A549 (cell line): Measurements from ENCODE around the gene MAML3.

Experiments
- CEBPB ChIP-seq, 2 experiments: fragments of >200 bp in 1 of 2; sonication (Bioruptor Twin) in 1 of 2; formaldehyde crosslinking in 1 of 2; IDR thresholded peaks; 2 replicates each; pipeline ENCODE4 v1.6.1; 2012 to 2016
- CHD4 ChIP-seq: fragments of 200-600 bp; sonication (generic); IDR thresholded peaks from 2 replicates; pipeline ENCODE4 v1.6.1; 2016; ENCODE audit warnings: antibody characterized with exemption, mild to moderate bottlenecking, borderline replicate concordance
- EP300 ChIP-seq, 2 experiments: fragments of >200 bp; sonication (Bioruptor Twin); formaldehyde crosslinking; IDR thresholded peaks; 2 replicates in 1 of 2; 3 replicates in 1 of 2; pipeline ENCODE4 v1.6.1; 2016 to 2017
- JUN ChIP-seq, 2 experiments: fragments of >200 bp; sonication (Bioruptor Twin); formaldehyde crosslinking; IDR thresholded peaks; 2 replicates in 1 of 2; 3 replicates in 1 of 2; pipeline ENCODE4 v1.6.1; 2016 to 2017
- KDM1A ChIP-seq: fragments of 200-600 bp; sonication (generic); IDR thresholded peaks from 2 replicates; pipeline ENCODE4 v1.6.1; 2016; ENCODE audit warnings: low read depth, mild to moderate bottlenecking
- MYC ChIP-seq: IDR thresholded peaks from 2 replicates; pipeline ENCODE4 v1.6.1; 2012; ENCODE audit warnings: mild to moderate bottlenecking, inconsistent platforms, low read length, improper control_type of control experiment, borderline replicate concordance
- POLR2A ChIP-seq: IDR thresholded peaks from 2 replicates; pipeline ENCODE4 v1.6.1; 2012; ENCODE audit warnings: mild to moderate bottlenecking, low read length
- RAD21 ChIP-seq, 2 experiments: fragments of >200 bp in 1 of 2; sonication (Bioruptor Twin) in 1 of 2; formaldehyde crosslinking in 1 of 2; IDR thresholded peaks in 1 of 2; conservative IDR thresholded peaks in 1 of 2; 2 replicates in 1 of 2; 3 replicates in 1 of 2; pipeline ENCODE4 v1.6.1; 2012 to 2018; ENCODE audit warnings: inconsistent platforms in 1 of 2
- RNF2 ChIP-seq: fragments of 200-600 bp; sonication (generic); IDR thresholded peaks from 2 replicates; pipeline ENCODE4 v1.6.1; 2016; ENCODE audit warnings: low read depth, mild to moderate bottlenecking, antibody characterized with exemption, moderate library complexity, borderline replicate concordance
- SMC3 ChIP-seq: fragments of >200 bp; sonication (Bioruptor Twin); formaldehyde crosslinking; IDR thresholded peaks from 3 replicates; pipeline ENCODE4 v1.6.1; 2018; ENCODE audit warnings: inconsistent platforms
- TF ChIP-seq, protein P1 (sequence below): fragments of >200 bp; sonication (Bioruptor Twin); formaldehyde crosslinking; IDR thresholded peaks from 3 replicates; pipeline ENCODE4 v1.5.1; 2016
- TF ChIP-seq, protein P2 (sequence below): IDR thresholded peaks from 2 replicates; pipeline ENCODE4 v1.6.1; 2012
- TF ChIP-seq, protein P3 (sequence below): fragments of 450-650 bp; IDR thresholded peaks from 2 replicates; pipeline ENCODE4 v1.6.1; 2014; ENCODE audit warnings: antibody characterized with exemption
- TF ChIP-seq, protein P4 (sequence below): fragments of 150-350 bp; IDR thresholded peaks from 2 replicates; pipeline ENCODE4 v1.6.1; 2014; ENCODE audit warnings: low read depth, mild to moderate bottlenecking, low read length

DNA sequence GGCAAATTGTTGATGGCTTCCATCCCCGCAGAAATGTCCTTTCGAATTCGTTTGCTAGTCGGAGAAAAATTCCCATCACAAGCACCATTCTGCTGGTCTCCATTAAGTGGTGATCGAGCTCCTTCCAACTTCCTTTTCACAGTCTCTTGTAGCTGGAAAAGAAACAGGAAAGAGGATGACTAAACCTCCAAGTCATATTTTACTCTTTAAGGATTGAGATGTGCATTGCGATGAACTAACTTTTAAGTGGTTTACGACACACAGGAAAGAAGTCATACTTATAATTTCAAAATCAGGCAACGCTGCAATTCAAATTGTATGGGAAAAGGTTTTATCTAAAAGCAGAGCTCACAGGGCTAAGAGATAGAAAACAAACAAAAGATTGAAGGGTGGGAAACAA, 263.2 kb downstream of the MAML3 start:
- TF ChIP-seq, protein P1, sequence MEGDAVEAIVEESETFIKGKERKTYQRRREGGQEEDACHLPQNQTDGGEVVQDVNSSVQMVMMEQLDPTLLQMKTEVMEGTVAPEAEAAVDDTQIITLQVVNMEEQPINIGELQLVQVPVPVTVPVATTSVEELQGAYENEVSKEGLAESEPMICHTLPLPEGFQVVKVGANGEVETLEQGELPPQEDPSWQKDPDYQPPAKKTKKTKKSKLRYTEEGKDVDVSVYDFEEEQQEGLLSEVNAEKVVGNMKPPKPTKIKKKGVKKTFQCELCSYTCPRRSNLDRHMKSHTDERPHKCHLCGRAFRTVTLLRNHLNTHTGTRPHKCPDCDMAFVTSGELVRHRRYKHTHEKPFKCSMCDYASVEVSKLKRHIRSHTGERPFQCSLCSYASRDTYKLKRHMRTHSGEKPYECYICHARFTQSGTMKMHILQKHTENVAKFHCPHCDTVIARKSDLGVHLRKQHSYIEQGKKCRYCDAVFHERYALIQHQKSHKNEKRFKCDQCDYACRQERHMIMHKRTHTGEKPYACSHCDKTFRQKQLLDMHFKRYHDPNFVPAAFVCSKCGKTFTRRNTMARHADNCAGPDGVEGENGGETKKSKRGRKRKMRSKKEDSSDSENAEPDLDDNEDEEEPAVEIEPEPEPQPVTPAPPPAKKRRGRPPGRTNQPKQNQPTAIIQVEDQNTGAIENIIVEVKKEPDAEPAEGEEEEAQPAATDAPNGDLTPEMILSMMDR = no peak
- TF ChIP-seq CEBPB (IDR thresholded peaks at IDR 0.05) (no peak), EP300 (IDR thresholded peaks at IDR 0.05) (no peak), SMC3 (no peak), POLR2A (no peak), RAD21 (conservative IDR thresholded peaks at IDR 0.05 in 1 of 2, IDR thresholded peaks at IDR 0.05 in 1 of 2) (no peak), RNF2 (no peak), CHD4 (no peak), KDM1A (no peak), JUN (IDR thresholded peaks at IDR 0.05) (no peak), MYC (no peak)
- TF ChIP-seq, protein P2, sequence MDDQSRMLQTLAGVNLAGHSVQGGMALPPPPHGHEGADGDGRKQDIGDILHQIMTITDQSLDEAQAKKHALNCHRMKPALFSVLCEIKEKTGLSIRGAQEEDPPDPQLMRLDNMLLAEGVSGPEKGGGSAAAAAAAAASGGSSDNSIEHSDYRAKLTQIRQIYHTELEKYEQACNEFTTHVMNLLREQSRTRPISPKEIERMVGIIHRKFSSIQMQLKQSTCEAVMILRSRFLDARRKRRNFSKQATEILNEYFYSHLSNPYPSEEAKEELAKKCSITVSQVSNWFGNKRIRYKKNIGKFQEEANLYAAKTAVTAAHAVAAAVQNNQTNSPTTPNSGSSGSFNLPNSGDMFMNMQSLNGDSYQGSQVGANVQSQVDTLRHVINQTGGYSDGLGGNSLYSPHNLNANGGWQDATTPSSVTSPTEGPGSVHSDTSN = no peak
- TF ChIP-seq, protein P3, sequence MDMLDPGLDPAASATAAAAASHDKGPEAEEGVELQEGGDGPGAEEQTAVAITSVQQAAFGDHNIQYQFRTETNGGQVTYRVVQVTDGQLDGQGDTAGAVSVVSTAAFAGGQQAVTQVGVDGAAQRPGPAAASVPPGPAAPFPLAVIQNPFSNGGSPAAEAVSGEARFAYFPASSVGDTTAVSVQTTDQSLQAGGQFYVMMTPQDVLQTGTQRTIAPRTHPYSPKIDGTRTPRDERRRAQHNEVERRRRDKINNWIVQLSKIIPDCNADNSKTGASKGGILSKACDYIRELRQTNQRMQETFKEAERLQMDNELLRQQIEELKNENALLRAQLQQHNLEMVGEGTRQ = no peak
- TF ChIP-seq, protein P4, sequence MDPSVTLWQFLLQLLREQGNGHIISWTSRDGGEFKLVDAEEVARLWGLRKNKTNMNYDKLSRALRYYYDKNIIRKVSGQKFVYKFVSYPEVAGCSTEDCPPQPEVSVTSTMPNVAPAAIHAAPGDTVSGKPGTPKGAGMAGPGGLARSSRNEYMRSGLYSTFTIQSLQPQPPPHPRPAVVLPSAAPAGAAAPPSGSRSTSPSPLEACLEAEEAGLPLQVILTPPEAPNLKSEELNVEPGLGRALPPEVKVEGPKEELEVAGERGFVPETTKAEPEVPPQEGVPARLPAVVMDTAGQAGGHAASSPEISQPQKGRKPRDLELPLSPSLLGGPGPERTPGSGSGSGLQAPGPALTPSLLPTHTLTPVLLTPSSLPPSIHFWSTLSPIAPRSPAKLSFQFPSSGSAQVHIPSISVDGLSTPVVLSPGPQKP = no peak
